SH-SY5Y (cell line): ENCODE results near the gene HOXB6.

Experiments
- GATA2 ChIP-seq: IDR thresholded peaks from 2 replicates; pipeline ENCODE4 v1.6.1; 2011; ENCODE audit warnings: mild to moderate bottlenecking, low read depth, low read length
- GATA3 ChIP-seq: IDR thresholded peaks from 2 replicates; pipeline ENCODE4 v1.6.1; 2011; ENCODE audit warnings: low read depth, mild to moderate bottlenecking, low read length, moderate library complexity

GRCh38 chr17:48599354-48599753 lies 5.4 kb downstream of the HOXB6 start:
- TF ChIP-seq GATA2 (no peak), GATA3 (no peak)
